GM21526 (cell line): ENCODE results near the gene RSPH9.

Experiments
- ATAC-seq: cut with Tn5 transposase; IDR thresholded peaks from one replicate; pipeline ENCODE4 v1.9.1; 2021; ENCODE audit warnings: moderate library complexity; ENCODE audit not compliant: unreplicated experiment, low FRiP score

Gene RSPH9

DNA sequence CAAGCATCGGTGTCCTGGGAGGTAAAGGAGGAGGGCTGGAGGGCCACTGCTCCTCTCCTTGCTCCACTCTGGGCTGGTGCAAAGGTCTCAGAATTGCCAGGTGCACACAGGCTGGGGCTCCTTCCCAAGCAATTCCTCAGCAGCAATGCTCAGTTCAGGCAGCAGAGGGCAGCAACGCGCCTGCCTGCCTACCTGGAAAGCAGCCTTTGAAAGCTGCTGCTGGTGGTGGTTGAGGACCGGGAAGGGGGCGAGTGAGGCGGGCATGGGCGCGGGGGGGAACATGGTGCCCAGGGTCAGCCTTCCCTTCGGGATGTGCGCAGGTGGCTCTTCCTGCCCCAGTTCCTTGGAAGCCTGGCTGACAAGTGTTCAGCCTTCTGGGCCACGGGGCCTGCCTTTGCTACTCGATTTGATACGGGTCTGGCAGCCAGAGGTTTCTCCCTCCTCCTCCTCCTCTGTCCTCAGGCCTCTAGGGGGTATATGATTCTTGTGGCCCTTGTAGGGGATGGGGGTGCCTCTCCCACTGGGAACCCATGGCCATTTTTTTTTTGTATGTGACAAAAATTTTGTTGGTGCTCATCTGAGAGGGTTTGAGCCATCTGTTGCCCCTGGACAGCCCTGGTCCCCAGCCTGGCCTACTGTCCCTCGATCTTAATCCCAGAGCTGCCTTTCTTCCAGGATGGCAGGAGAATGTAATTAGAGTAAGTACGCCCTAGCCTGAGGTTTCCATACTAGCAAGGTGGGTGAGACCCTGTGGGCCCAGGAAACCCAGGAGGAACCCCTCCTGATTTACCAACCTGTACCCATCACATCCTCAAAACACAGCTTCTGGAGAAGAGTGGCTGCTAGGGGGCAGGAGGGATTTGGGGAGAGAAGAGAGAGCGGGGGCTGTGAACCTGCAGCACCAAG lies 22.7 kb downstream of the RSPH9 start:
- peak; percentile 43 for ATAC-seq

DNA sequence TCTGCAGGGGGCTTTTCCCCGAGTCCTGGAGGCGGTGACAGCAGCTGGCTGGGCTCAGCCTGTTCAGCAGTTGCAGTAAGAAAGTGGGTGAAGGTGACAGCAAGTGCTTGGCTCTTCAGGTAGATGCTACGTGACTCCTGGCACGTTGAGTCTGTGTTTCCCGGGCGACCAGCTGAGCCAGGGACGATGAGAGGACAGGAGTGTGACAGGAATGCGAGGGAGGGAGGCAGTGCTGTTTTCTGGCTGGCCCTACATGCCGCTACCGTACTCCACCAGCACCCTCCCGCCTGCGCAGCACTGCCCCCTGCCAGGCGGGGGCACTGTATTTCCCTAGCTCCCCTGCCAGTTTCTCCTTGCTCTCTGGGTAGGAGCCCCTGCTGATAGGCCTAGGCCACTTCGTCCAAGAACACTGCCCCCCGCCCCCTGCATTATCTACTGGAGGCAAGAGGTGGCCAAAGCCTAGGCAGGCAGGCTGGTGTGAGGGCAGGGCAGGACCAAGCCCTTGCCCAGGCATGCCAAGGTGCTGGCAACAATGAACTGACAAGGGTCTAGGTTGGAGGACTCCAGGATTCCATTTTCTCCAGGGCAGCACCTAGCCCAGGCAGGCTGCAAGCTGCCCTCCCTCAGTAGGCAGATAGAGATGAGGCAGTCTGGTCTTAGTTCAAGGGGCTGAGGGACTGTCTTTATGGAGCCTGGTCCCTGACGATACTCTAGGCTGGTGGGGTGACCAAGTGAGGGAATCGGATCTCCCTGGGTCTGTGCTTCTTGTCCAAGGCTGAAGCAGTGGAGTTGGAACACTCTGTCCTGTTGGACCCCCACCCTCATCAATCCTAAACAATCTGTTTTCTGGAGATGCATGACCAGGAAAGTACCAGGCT lies 23.6 kb downstream of the RSPH9 start:
- ATAC-seq = no peak

DNA sequence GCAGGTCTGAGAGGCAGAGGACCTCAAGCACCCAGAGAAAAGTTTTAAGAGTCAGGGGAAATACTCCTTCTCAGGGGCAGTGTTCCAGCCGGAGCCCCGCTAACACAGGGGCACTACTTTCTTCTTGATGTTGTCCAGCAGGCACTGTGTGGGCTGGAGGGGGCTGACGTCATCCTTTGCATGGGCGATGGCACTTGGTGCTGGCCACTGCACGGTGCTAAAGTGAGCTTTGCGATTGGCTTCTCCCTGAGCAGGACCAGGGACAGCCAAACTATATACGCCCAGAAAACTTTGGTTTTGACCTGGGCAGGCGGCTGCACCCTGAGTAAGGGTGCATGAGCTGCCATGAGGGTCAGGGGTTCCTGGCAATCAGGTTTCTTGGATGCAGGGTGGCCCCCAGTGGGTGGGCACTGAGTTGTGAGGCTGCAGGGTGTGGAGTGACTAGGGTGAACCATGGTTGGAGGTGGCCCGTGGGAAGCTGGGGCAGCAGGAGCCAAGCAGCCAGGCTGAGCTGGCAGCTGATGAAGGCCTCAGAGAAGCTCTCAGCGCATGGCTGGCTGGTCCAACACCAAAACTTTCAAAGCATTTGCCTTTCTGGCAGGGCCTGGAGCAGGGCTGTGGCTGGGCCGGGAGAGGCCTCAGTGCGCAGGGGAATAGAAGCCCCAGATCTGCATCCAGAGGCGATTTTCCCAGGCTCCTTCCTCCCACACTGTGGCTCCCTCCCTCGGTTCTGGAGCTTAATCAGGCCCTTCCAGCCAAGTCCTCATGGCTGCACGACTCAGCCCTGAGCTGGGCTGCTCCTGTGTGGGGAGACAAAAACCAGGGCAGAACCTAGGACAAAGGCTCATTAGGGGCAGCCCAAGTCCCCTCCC lies 24.4 kb downstream of the RSPH9 start:
- no peak for ATAC-seq

DNA sequence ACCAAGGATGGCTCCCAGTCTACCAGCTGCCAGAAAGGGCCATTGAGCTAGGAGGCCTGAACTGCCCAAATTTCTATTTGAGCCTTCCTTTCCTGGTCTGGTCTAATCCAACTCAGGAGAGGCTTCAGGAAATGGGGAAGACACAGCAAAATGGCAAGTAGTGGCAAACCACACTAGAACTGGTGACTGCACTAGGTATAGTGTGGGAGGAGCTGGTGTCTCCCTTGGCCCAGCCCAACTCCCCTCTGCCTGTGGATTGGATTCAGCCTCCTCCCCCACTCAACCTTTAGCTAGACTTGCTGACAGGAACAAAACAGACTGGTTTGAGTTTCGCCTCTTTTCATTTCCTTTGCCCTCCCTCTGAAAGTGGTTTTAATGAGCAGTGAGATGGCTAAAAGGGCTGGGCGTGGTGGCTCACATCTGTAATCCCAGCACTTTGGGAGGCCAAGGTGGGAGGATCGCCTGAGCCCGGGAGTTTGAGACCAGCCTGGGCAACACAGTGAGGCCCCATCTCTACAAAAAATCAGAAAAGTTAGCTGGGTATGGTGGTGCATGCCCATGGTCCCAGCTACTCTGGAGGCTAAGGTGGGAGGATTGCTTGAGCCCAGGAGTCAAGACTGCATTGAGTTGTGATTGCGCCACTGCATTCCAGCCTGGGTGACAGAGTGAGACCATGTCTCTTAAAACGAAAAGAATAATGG lies 25.2 kb downstream of the RSPH9 start:
- ATAC-seq = no peak

DNA sequence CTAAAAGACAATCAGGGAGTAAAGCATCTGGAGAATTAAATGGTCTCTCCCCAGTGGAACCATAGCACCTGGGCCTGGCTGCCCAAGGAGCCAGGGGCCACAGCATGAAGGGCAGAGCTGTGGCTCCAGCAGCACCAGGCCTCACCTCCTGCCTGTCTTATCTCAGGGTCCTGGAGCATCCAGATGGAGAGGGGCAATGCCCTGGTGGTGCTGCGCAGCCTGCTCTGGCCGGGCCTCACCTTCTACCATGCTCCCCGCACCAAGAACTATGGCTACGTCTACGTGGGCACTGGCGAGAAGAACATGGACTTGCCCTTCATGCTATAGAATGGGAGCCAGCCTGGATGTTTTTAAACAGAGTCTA lies 25.8 kb downstream of the RSPH9 start:
- ATAC-seq = no peak

DNA sequence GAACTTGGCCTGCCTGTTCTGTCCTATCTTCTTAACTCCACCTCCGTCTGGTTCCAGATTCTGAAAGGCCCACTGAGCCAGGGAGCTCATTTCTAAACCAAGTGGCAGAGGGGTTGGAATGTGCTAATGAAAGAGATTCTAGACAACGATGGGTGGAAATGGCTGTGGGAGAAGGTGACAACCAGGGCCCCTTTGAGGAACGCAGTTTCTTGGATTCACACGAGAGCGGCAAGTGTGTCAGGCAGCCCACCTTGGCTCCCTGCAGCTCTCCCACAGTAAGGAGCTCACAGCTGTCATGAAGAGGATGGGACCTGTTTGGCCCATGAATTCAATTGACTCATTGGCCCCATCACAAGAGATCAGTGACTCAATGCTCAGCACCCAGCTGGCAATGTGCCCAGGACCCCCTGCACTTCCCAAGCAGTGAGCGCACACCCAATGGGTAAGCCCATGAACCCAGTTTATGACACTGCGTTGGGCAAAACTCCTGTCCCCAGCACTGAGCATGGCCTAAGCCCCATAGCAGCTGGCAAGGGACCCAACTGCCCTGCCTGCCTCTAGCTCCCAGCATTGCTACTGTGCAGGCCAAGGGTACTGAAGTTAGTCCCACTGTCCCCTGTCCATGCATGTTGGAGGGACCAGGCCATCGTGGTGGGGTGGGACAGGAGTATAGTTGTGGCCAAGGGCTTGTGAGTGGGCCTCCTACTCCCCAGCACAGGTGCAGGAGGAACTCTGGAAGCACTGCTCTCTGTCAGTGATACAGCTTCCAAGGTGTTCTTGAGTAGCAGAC lies 26.4 kb downstream of the RSPH9 start:
- ATAC-seq = no peak

DNA sequence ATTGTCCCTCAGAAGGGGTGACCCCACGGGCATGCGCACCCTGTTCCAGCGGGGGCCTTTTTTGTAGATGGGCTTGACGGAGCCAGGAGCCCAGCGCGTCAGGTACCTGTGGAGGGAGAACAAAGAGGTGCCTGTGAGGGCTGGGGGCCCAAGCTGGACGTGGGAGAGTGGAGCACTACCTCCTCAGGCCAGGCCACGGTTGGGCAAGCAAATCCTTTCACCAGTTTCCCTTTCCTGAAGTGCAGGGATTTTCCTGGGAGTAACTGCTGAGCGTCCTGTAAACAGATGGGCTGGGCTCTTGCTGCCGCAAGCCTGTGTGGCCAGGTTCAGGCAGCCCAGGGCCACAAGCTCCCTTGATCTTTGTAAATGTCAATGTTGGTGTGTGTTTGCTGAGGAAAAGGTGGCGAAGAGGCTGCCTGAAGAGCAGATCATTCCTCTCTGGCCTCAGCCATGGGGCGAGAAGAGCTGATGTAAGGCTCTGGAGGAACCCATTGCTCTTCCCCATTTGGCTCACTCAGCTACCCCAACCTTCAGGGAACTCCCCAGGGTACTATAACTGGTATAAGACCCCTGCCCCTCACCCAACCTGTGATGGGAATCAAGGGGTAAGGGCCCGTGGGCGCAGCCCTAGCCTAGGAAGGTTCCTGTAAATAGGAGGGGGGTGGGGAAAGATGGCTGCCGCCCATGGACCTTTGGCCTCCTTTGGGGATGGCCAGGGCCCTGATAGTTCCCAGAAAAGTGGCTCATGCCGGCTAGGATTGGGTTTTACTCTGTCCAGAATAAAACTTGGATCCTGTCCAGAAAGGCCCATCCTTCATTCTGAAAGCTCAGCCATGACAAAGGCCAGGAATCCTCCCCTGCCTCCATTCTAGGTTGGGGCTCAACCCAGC lies 27.2 kb downstream of the RSPH9 start:
- no peak for ATAC-seq

DNA sequence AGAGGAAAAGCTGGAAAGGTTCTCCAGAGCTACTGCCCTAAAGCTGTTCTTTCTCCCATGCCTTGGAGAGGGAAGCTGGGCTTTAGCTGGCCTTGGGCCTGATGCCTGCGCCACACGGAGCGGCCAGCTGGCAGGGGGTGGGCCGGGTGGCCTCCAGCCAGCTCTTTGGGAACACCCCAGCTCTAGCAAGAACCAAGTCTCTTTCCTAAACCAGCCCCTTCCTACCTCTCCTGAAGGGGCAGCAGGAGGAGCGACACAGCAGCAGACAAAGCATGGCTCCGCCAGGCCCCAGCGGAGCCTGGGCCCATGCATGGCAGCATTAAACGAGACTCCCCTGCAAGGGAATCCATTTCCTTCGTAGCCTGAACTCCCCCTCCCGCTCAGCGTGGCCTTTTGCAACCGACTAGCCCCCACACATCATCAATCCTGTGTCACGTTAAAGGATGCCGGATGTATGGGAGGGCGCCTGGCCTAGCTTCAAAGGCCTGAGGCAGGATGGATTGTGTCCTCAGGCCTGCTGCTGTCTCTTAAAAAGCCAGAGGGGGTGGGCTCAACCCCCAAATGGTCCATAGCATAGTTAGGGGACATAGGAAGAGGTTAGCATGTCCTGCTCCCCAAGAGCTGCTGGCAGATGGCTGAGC lies 28.7 kb downstream of the RSPH9 start:
- ATAC-seq = no peak

DNA sequence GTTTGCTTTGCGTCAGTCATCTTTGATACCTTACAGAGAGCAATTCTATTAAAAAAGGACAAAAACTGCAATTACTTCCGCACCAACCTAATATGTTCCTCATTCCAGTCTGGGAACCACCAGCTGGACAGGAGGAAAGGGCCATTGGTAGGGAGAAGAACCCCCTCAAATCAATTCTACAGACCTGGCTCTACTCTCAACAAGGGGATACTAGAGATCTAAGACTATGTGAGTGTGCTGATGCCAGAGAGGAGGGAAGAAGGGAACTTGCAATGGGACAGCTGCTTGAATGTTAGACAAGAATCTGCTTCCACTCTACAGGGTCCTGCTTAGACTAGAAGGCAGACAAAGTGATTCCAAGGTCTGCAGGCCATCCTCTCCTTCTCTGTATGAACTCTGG lies 29.5 kb downstream of the RSPH9 start:
- ATAC-seq = no peak

DNA sequence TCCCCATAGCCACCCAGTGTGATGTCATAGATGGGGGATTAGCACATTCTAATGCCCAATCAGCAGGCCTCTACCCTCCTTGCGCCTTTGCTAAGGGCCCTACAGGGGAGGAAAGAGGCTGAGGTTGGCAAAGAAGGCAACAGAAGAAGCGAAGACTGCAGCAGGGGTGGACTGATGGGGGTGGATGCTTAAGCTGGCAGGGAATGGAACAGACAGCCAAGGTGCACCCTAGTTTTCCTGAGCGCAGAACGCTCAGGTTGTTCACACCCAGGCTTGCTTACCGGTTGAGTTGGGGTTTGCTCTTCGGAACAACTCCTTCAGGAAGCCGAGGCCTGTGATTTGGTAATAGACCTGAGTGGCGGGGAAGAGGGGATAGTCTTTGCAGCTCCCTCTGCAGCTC lies 30.1 kb downstream of the RSPH9 start:
- no peak for ATAC-seq

DNA sequence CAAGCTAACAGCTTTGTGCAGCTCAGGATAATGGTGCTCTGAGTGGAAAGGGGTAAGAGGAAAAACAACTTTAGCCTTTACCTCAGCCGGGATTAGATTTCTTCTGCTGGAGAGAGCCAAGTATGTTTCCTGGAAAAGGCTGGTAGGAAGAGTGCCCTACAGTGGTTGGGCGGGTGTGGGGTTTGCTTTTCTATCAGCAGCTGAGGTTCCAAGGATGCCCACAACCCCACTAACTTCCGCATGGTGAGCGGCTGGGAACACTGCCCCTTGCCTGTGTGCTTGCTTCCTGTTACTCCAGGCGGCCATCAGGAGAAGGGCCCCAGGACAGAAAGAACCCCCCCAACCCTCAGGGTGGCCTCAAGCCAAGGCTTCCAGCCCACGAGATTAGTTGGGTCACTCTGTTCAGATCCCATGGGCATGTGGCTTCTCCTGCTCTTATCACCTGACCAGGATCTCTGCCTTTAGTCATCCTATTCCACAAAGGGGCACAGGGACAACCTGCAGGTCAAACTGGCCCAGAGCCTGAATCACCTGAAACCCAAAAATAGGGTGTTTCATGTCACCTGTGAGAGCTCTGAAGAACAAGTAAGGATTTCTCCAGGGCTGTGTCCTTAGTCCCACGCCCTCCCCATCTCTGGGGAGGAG lies 32.2 kb downstream of the RSPH9 start:
- ATAC-seq = no peak

DNA sequence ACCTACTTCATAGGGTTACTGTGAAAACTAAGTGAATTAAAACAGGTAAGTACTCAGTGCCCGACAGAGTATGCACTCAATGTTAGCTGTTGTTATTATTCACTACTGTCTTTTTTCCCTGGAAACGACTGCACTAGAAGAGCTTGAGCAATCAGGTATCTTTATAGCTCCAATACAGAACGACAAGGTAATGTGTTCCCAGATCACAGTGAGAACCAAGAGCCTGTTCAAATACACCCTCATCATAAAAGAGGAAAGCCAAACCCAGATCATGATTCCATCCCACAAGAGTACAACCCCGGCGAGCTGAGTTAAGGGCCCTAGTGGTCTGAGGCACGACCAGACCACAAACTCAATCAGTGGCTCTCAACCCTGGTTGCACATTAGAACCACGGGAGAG lies 32.9 kb downstream of the RSPH9 start:
- ATAC-seq = no peak

DNA sequence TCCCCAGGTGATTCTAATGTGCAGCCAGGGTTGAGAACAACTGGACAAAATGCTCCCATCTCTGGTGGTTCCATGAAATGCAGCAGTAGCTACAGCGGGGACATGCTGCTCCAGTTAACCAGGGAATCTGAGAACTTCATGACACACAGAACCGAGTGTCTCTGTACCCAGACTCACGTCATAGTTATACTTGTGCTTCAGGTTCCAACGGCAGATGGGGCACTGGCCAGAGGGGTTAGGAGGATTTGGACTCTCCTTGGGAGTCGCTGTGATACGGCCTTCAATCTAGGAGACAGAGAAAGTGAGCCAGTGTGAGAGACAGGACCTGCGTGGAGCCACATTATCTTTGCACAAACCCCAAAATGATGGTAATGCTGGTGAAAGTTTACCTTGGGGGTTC lies 33.5 kb downstream of the RSPH9 start:
- no peak for ATAC-seq

DNA sequence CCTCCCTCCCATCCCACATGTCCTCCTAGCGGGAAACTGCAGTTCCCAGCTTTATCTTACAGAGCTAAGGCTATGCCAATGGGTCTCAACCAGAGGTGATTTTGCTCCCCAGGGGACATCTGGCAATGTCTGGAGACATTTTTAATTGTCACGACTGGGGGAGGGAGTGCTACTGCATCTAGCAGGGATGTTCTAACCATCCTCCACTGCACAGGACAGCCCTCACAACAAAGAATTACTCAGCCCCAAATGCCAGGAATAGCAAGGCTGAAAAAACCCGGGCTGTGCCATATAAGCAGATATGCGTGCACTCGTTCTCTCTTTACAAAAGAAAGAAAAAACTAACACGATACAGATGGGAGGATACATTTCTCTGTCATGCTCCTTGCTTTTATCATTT lies 34.2 kb downstream of the RSPH9 start:
- ATAC-seq = no peak

DNA sequence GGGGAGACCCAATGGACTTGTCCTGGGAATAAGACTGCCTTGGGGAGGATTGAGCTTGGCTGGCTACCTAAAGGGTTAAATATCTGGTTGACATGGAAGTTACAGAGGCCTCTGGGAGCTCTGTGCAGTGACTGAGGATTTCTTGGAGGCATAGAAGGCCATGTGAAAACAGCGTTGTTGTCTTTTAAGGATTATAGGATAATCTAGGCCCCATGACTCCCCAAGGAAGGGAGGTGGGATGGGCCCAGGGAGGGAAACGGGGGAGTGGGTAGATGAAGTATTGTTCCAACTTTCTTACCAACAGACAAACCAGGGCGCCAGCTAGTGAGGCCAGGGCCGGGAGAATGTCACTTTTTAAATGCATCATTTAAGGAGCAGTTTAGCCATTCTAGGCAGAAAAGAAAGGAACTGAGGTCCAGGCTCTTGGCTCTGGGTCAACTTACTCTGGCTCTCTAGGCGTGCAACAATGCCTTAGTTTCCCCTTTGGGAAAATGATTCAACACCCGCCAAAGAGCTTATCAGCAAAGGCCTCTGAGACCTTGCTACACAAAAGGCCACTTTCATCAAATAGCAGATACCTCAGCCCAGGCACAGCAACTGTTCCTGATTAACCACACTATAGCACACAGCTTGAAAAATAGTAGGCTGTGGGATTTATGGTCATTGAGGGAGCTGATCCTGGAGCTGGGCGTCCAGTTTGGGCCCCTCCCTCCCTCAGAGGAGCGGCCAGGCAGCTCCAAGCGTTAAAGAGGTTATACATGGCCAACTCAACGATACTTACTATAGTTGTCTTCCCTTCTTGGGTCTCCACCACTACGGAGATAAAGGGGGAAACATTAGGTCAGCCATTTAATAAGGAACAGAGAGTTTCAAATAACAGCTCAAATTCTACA lies 35.7 kb downstream of the RSPH9 start:
- ATAC-seq = no peak

DNA sequence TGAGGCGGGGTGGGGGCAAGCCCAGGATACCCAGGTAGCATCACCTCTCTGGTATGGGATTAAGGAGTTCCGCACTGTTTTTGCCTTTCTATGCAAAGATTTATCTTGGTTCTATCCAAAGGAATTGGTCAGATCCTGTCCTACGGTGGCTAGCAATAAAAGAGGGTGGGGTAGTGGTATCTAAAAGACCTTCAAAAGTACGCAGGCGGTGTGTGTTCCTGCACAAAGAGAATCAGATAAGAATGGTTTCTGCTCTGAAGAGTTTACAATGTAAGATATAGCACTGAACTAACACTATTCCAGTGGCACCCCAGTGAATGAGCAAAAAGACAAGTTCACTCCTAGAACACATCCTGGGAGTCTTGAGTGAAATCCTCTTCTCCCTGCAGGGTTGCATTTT lies 36.5 kb downstream of the RSPH9 start:
- no peak for ATAC-seq
